HG03025 (cell line): Measurements from ENCODE around the gene ALCAM.

Experiments used
- ATAC-seq: cut with Tn5 transposase; IDR thresholded peaks from one replicate; pipeline ENCODE4 v1.9.1; 2021; ENCODE audit warnings: mild to moderate bottlenecking, moderate library complexity; ENCODE audit not compliant: unreplicated experiment, low FRiP score

The ALCAM gene

GRCh38 chr3:105423397-105423796 is 56.7 kb downstream of the ALCAM start:
- ATAC-seq, result no peak

GRCh38 chr3:105424412-105425152 is 57.9 kb downstream of the ALCAM start:
- ATAC-seq, result no peak

GRCh38 chr3:105425153-105425502 is 58.4 kb downstream of the ALCAM start:
- no peak for ATAC-seq

GRCh38 chr3:105427332-105427731 is 60.6 kb downstream of the ALCAM start:
- no peak for ATAC-seq

- ATAC-seq, result no peak
Measured at GRCh38 chr3:105429034-105429762, 62.5 kb downstream of the ALCAM start.

GRCh38 chr3:105430455-105430854 is 63.7 kb downstream of the ALCAM start:
- ATAC-seq, result no peak

- ATAC-seq, result no peak
Measured at GRCh38 chr3:105431200-105431599, 64.5 kb downstream of the ALCAM start.

GRCh38 chr3:105435277-105435676 is 68.6 kb downstream of the ALCAM start:
- no peak for ATAC-seq

GRCh38 chr3:105436687-105437086 is 70.0 kb downstream of the ALCAM start:
- no peak for ATAC-seq

GRCh38 chr3:105440113-105440512 is 73.4 kb downstream of the ALCAM start:
- no peak for ATAC-seq

GRCh38 chr3:105444725-105445124 is 78.0 kb downstream of the ALCAM start:
- ATAC-seq, result no peak

GRCh38 chr3:105448338-105448982 is 81.8 kb downstream of the ALCAM start:
- no peak for ATAC-seq

GRCh38 chr3:105449414-105449813 is 82.7 kb downstream of the ALCAM start:
- ATAC-seq, result no peak

GRCh38 chr3:105456017-105456416 is 89.3 kb downstream of the ALCAM start:
- ATAC-seq, result no peak

- ATAC-seq, result no peak
Measured at GRCh38 chr3:105458518-105459215, 92.0 kb downstream of the ALCAM start.

- ATAC-seq, result no peak
Measured at GRCh38 chr3:105459566-105460290, 93.0 kb downstream of the ALCAM start.

GRCh38 chr3:105463620-105464019 is 96.9 kb downstream of the ALCAM start:
- ATAC-seq, result no peak

GRCh38 chr3:105465251-105465853 is 98.6 kb downstream of the ALCAM start:
- no peak for ATAC-seq

- ATAC-seq, result no peak
Measured at GRCh38 chr3:105466072-105466471, 99.4 kb downstream of the ALCAM start.
